IMR-90 (cell line): ENCODE data around the gene LCTL. TPM values are rescaled to one million over a fixed set of nuclear protein-coding genes. Genes with fewer than 3 reads are reported as not detected.
A peak's percentile ranks its signal among the peaks of the same experiment; 100 is the strongest.

Source experiments
- ATAC-seq: fragments of 200-7000 bp; cut with Tn5 transposase; 2 replicates; pipeline ENCODE4 v1.9.1; 2020; ENCODE audit warnings: low read depth, mild to moderate bottlenecking, moderate library complexity
- BruUV-seq: library from RNA; stranded (reverse); fragments of 400-500 nt; replicated peaks from 2 replicates; lab custom pipeline; 2021; lab: Mats Ljungman, UMichigan
- CTCF ChIA-PET: fragments of 300-600 bp; formaldehyde crosslinking; extraction: SDS; loops from one replicate; lab custom pipeline; 2021; ENCODE audit warnings: antibody characterized with exemption; lab: Yijun Ruan, JAX
- POLR2A ChIA-PET: fragments of 300-600 bp; sonication (Branson Sonifier 250); formaldehyde crosslinking; loops from one replicate; lab custom pipeline; 2022; ENCODE audit warnings: antibody characterized with exemption; ENCODE audit not compliant: unreplicated experiment; lab: Charles Lee
- DNase-seq: peaks from one replicate; pipeline ENCODE4 v3.0.0; 2013
- H2AFZ ChIP-seq: replicated peaks from 2 replicates; pipeline ENCODE3; 2013; ENCODE audit warnings: low read length, mild to moderate bottlenecking; ENCODE audit not compliant: poor library complexity
- H2AK5ac ChIP-seq: 2 replicates; pipeline ENCODE4 v1.6.1; 2013; ENCODE audit warnings: low read depth, low read length, inconsistent platforms
- H2AK9ac ChIP-seq: replicated peaks from 2 replicates; pipeline ENCODE3; 2013; ENCODE audit warnings: mild to moderate bottlenecking, low read depth, low read length, moderate library complexity; ENCODE audit not compliant: poor library complexity
- H2BK120ac ChIP-seq: 2 replicates; pipeline ENCODE4 v1.6.1; 2013; ENCODE audit warnings: low read depth, low read length, inconsistent platforms
- H2BK15ac ChIP-seq: 3 replicates; pipeline ENCODE4 v1.6.1; 2013; ENCODE audit warnings: low read depth, low read length, inconsistent platforms
- H2BK20ac ChIP-seq: 2 replicates; pipeline ENCODE4 v1.6.1; 2013; ENCODE audit warnings: low read depth, mild to moderate bottlenecking, inconsistent platforms, low read length, moderate library complexity
- H2BK5ac ChIP-seq: 2 replicates; pipeline ENCODE4 v1.6.1; 2013; ENCODE audit warnings: mild to moderate bottlenecking, low read depth, low read length, inconsistent platforms; ENCODE audit not compliant: poor library complexity, severe bottlenecking
- H3K14ac ChIP-seq: replicated peaks from 2 replicates; pipeline ENCODE4 v1.6.1; 2013; ENCODE audit warnings: low read depth, low read length, inconsistent platforms
- H3K18ac ChIP-seq: 2 replicates; pipeline ENCODE4 v1.6.1; 2013; ENCODE audit warnings: low read depth, low read length, control low read depth
- H3K23ac ChIP-seq: 2 replicates; pipeline ENCODE4 v1.6.1; 2013; ENCODE audit warnings: low read depth, low read length, inconsistent platforms
- H3K27ac ChIP-seq: 2 replicates; pipeline ENCODE4 v1.5.1; 2013; ENCODE audit warnings: mild to moderate bottlenecking, control low read depth, low read length; ENCODE audit not compliant: insufficient read depth
- H3K27me3 ChIP-seq: 2 replicates; pipeline ENCODE4 v1.6.1; 2013; ENCODE audit warnings: low read length; ENCODE audit not compliant: control insufficient read depth, insufficient read depth
- H3K36me3 ChIP-seq: 2 replicates; pipeline ENCODE4 v1.6.1; 2013; ENCODE audit warnings: low read length, mixed read lengths; ENCODE audit not compliant: control insufficient read depth, insufficient read depth
- H3K4ac ChIP-seq: 2 replicates; pipeline ENCODE4 v1.6.1; 2013; ENCODE audit warnings: low read depth, low read length, inconsistent platforms
- H3K4me1 ChIP-seq: 2 replicates; pipeline ENCODE4 v1.6.1; 2013; ENCODE audit warnings: low read length, mixed read lengths; ENCODE audit not compliant: control insufficient read depth, insufficient read depth
- H3K4me2 ChIP-seq: 2 replicates; pipeline ENCODE4 v1.6.1; 2013; ENCODE audit warnings: low read depth, mild to moderate bottlenecking, control low read depth, low read length, moderate library complexity
- H3K4me3 ChIP-seq: 2 replicates; pipeline ENCODE4 v1.5.1; 2013; ENCODE audit warnings: low read depth, mild to moderate bottlenecking, control low read depth, low read length, moderate library complexity; ENCODE audit not compliant: insufficient read depth
- H3K56ac ChIP-seq: 2 replicates; pipeline ENCODE4 v1.6.1; 2013; ENCODE audit warnings: low read length, inconsistent platforms; ENCODE audit not compliant: insufficient read depth; ENCODE audit errors: extremely low read depth
- H3K79me1 ChIP-seq, 2 experiments: 2 replicates each; pipeline ENCODE4 v1.6.1; 2013; ENCODE audit warnings: low read length in 2 of 2, inconsistent platforms in 1 of 2, low read depth in 1 of 2
- H3K9ac ChIP-seq: 2 replicates; pipeline ENCODE4 v1.6.1; 2013; ENCODE audit warnings: low read depth, low read length, control low read depth
- H3K9me1 ChIP-seq: 2 replicates; pipeline ENCODE4 v1.6.1; 2013; ENCODE audit warnings: low read length, inconsistent platforms; ENCODE audit not compliant: insufficient read depth
- H3K9me3 ChIP-seq: 2 replicates; pipeline ENCODE4 v1.6.1; 2013; ENCODE audit warnings: low read length; ENCODE audit not compliant: control insufficient read depth, insufficient read depth
- H4K20me1 ChIP-seq: 2 replicates; pipeline ENCODE4 v1.6.1; 2013; ENCODE audit warnings: low read length, inconsistent platforms; ENCODE audit not compliant: insufficient read depth
- H4K5ac ChIP-seq: 2 replicates; pipeline ENCODE4 v1.6.1; 2013; ENCODE audit warnings: mild to moderate bottlenecking, low read depth, low read length, control low read depth
- H4K8ac ChIP-seq, 2 experiments: 2 replicates each; pipeline ENCODE4 v1.6.1; 2013; ENCODE audit warnings: low read depth in 2 of 2, low read length in 2 of 2, control low read depth in 1 of 2, inconsistent platforms in 1 of 2
- H4K91ac ChIP-seq: 2 replicates; pipeline ENCODE4 v1.6.1; 2013; ENCODE audit warnings: low read depth, low read length, inconsistent platforms; ENCODE audit not compliant: insufficient read depth
- BHLHE40 ChIP-seq: fragments of 150-350 bp; IDR thresholded peaks from 2 replicates; pipeline ENCODE4 v1.6.1; 2016; ENCODE audit warnings: mild to moderate bottlenecking, low read depth, low read length
- CEBPB ChIP-seq: IDR thresholded peaks from 2 replicates; pipeline ENCODE4 v1.6.1; 2012; ENCODE audit warnings: low read depth, low read length, improper control_type of control experiment
- CTCF ChIP-seq: conservative IDR thresholded peaks from 2 replicates; pipeline ENCODE4 v1.5.1; 2012; ENCODE audit warnings: mild to moderate bottlenecking, low read depth, low read length, improper control_type of control experiment
- MXI1 ChIP-seq: IDR thresholded peaks from 2 replicates; pipeline ENCODE4 v1.6.1; 2012; ENCODE audit warnings: low read depth, mild to moderate bottlenecking, low read length, moderate library complexity, borderline replicate concordance
- NFE2L2 ChIP-seq: fragments of 150-350 bp; IDR thresholded peaks from 2 replicates; pipeline ENCODE4 v1.6.1; 2016; ENCODE audit warnings: low read depth, mild to moderate bottlenecking, low read length
- POLR2A ChIP-seq: IDR thresholded peaks from 2 replicates; pipeline ENCODE4 v1.6.1; 2012; ENCODE audit warnings: mild to moderate bottlenecking, low read depth, low read length
- RFX5 ChIP-seq: IDR thresholded peaks from 2 replicates; pipeline ENCODE4 v1.8.0; 2012; ENCODE audit warnings: low read depth, mild to moderate bottlenecking, low read length, moderate library complexity
- SMC3 ChIP-seq: fragments of 150-350 bp; IDR thresholded peaks from 2 replicates; pipeline ENCODE4 v1.6.1; 2016; ENCODE audit warnings: low read depth, mild to moderate bottlenecking, antibody characterized with exemption, low read length, moderate library complexity
- WGBS, 2 experiments: methylation state at CpG; one replicate each; pipeline versions ENCODE4 v1.1.5 to v1.1.7; 2013; ENCODE audit warnings: missing lambda C conversion rate in 2 of 2; ENCODE audit not compliant: insufficient read length in 1 of 2; ENCODE audit errors: extremely low coverage in 2 of 2; 5-methylcytosine and 5-hydroxymethylcytosine counted together
- dilution Hi-C: fragments of 300-500 bp; cut with HindIII; formaldehyde crosslinking; loops from one replicate; pipeline ENCODE4 v1.14.3; 2018; ENCODE audit warnings: low sequenced_read_pairs; ENCODE audit not compliant: unreplicated experiment
- in situ Hi-C: fragments of 300-500 bp; cut with MboI; formaldehyde crosslinking; loops from 3 replicates; pipeline ENCODE4 v1.14.3; 2019; ENCODE audit warnings: low sequenced_read_pairs, inconsistent platforms, mixed read lengths
- intact Hi-C: fragments of 100-400 bp; cut with micrococcal nuclease; formaldehyde crosslinking; loops from 2 replicates; pipeline ENCODE4 v1.10.0; 2022
- polyA plus RNA-seq, 3 experiments: library from polyadenylated mRNA; depleted of rRNA; stranded (reverse); fragments of >200 nt; gene quantifications; 2 replicates each; pipeline ENCODE4 v1.2.3, GENCODE V29; 2012; ENCODE audit warnings: low replicate concordance in 1 of 3
- total RNA-seq: library from RNA; depleted of rRNA; stranded (reverse); fragments of >200 nt; gene quantifications from 2 replicates; pipeline ENCODE4 v1.2.3, GENCODE V29; 2012

LCTL gene
- total and polyA plus RNA-seq, 2 of the 4 experiments (the other 2 are of a cell fraction), result 10.3 to 10.4 TPM

DNA sequence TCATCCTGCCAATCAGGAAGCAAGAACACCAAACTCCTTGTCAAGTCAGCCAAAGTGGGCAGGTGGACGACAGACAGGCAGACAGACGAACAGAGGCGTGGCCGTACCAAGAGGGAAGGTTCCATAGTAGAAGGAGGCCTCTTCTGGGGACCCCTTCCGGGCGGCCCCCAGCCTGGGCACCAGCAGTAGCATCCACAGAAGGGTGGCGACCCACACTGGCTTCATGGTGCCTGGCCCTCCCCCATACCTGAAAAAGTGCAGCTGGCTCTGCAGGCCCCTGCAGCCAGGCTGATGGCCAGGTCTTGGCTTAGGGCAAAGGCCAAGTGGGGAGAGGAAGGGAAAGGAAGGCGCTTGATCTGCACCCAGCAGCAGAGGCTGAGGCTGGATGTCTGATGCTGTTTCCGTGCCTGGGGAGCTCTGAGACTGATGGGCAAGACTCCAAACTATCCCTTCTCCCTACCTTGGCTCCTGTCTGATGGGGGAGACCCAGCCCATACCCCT lies 607 bp downstream of the LCTL start:
- Histone ChIP-seq H3K9ac (no peak overlapping the region), H2AK5ac (peak overlapping the region; percentile 54; the same call in 1 of the 2 replicates), H4K5ac (no peak overlapping the region; the same call in 1 of the 2 replicates), H3K18ac (no peak overlapping the region), H4K20me1 (no peaks in the 10 kb centered on the region), H3K4me3 (no peak overlapping the region), H3K23ac (no peak overlapping the region), H2AFZ (peak overlapping the region; percentile 94), H3K4me2 (no peak overlapping the region; the same call in 1 of the 2 replicates), H3K14ac (peak overlapping the region; percentile 56; the same call in 1 of the 2 replicates), H2AK9ac (peak overlapping the region; percentile 96), H2BK15ac (no peak overlapping the region; the same call in 2 of the 3 replicates), H2BK20ac (no peak overlapping the region; the same call in 1 of the 2 replicates), H2BK120ac (peak overlapping the region; percentile 56), H3K9me1 (peaks cover 6% of the 10 kb centered on the region), H3K56ac (no peak overlapping the region), H3K27ac (no peak overlapping the region), H3K4me1 (peaks cover 11% of the 10 kb centered on the region), H2BK5ac (no peak overlapping the region), H3K4ac (peak overlapping the region; percentile 76), H3K79me1 (peaks cover 0 to 3% of the 10 kb centered on the region in 2 experiments; a peak in 1 of 4 replicates), H4K91ac (no peak overlapping the region; the same call in 1 of the 2 replicates), H3K27me3 (no peaks in the 10 kb centered on the region), H3K9me3 (no peaks in the 10 kb centered on the region), H4K8ac (peak overlapping the region in 1 of 2 experiments; percentile 91; a peak in 2 of 4 replicates), H3K36me3 (no peaks in the 10 kb centered on the region)
- in situ Hi-C loops, result no loop called here
- DNase-seq, result no peak
- TF ChIP-seq MXI1 (no peak), CEBPB (no peak), SMC3 (no peak), CTCF (no peak), NFE2L2 (no peak), RFX5 (no peak), BHLHE40 (no peak), POLR2A (no peak)
- intact Hi-C loops, result no loop called here
- CTCF ChIA-PET, result no interaction called here
- BruUV-seq, result no TSS peak
- dilution Hi-C loops, result no loop called here
- ATAC-seq, result peak; percentile 5
- POLR2A ChIA-PET, result interaction anchor here (1.1 kb wide), 1 partner anchor 11 kb away, joined by 4 read pairs; no protein-coding TSS in a partner anchor
- 100% methylated on average over 1 of the region's 9 CpGs; no CpG with 5 or more reads in 1 of the 2 experiments for WGBS, 2 experiments
